Pancreas (tissue), 10 donors: ENCODE measurements around the gene GNG11. TPM values are rescaled to one million over a fixed set of nuclear protein-coding genes. Genes with fewer than 3 reads are reported as not detected.
A peak's percentile ranks its signal among the peaks of the same experiment; 100 is the strongest.

ENCODE experiments used
- ATAC-seq, 4 donors: fragments of 200-7000 bp; cut with Tn5 transposase; one replicate each; pipeline versions ENCODE4 v1.8.0 to v1.9.1; 2020; ENCODE audit warnings: mild to moderate bottlenecking in 4 of 4, moderate library complexity in 4 of 4
- DNase-seq, 6 donors: peaks; one replicate each; pipeline ENCODE4 v3.0.0-alpha.2; 2020
- FAIRE-seq: peaks from 2 replicates; lab custom pipeline; 2012; peaks lifted over from hg19 to GRCh38; lab: Jason Lieb, UNC
- H3K27ac ChIP-seq, 4 donors: fragments of 200-600 bp; sonication (generic); 1 replicate in 3 of 4; 2 replicates in 1 of 4; pipeline versions ENCODE4 v1.5.0 to v1.8.0; 2020
- H3K27me3 ChIP-seq, 4 donors: fragments of 200-600 bp; one replicate each; pipeline ENCODE4 v1.8.0; 2021
- H3K36me3 ChIP-seq, 3 donors: fragments of 200-600 bp; sonication (generic) in 1 of 3; one replicate each; pipeline versions ENCODE4 v1.5.0 to v1.8.0; 2020 to 2021
- H3K4me1 ChIP-seq, 3 donors: fragments of 200-600 bp; one replicate each; pipeline ENCODE4 v1.8.0; 2021
- H3K4me3 ChIP-seq, 4 donors: fragments of 200-600 bp; sonication (generic) in 2 of 4; one replicate each; pipeline versions ENCODE4 v1.5.0 to v1.8.0; 2020 to 2021
- H3K9me3 ChIP-seq, 4 donors: fragments of 200-600 bp; one replicate each; pipeline ENCODE4 v1.8.0; 2021
- CTCF ChIP-seq, 4 donors: fragments of 200-600 bp; sonication (generic) in 3 of 4; IDR thresholded peaks; one replicate each; pipeline versions ENCODE4 v1.5.0 to v1.8.0; 2021; ENCODE audit warnings: antibody characterized with exemption in 4 of 4
- WGBS, 2 donors: extraction: QIAGEN DNeasy Blood & Tissue Kit; methylation state at CpG; one replicate each; pipeline ENCODE4 v1.1.7; 2013; 5-methylcytosine and 5-hydroxymethylcytosine counted together
- intact Hi-C, 3 donors: fragments of 100-400 bp; cut with DNase I; formaldehyde crosslinking; loops; one replicate each; pipeline versions ENCODE4 v1.11.1 to v1.14.2; 2022
- polyA plus RNA-seq, 2 donors: library from polyadenylated mRNA; stranded (reverse); fragments of 200-250 nt; gene quantifications; one replicate each; pipeline ENCODE4 v1.2.3, GENCODE V29; 2013
- total RNA-seq, 6 donors: library from RNA; stranded (reverse); fragmentation: NEBNext Ultra II Directional in 4 of 6; extraction: Animal tissue kit (Norgen Biotek cat#: 25700) in 4 of 6; gene quantifications; one replicate each; pipeline versions ENCODE4 v1.2.1 to v1.2.4, GENCODE V29; 2021 to 2023
- donor health status: healthy with polysubstance abuse.
- donor health status: DM: no; HTN: no; CAD: no; lungs with moderate emphysema.
- donor health status: DM: no; HTN: no; CAD: no.
- donor health status: control.
- donor health status: control.
- donor health status: Bipolar disorder and iron deficiency.
- donor health status: DM: yes; HTN: yes; CAD: no.
- donor health status: DM: no; HTN: no; CAD: no.
- donor health status: DM: no; HTN: no; CAD: no.
- donor health status: DM: yes; HTN: yes; CAD: no.

GNG11 gene
- total and polyA plus RNA-seq, 8 donors, result 1.6 to 12.1 (median 4.0) TPM

GRCh38 chr7:93938293-93938692 lies 16.8 kb downstream of the GNG11 start:
- no peak overlapping the region for H3K27ac ChIP-seq
- H3K36me3 ChIP-seq, result no peaks in the 10 kb centered on the region
- no peak for FAIRE-seq
- intact Hi-C loops, result no loop called here
- peaks cover 0 to 4% (median 0%) of the 10 kb centered on the region in 3 donors for H3K4me1 ChIP-seq
- no peaks in the 10 kb centered on the region for H3K27me3 ChIP-seq
- no peak for TF ChIP-seq CTCF (IDR thresholded peaks at IDR 0.05)
- DNase-seq, result no peak
- H3K4me3 ChIP-seq, result no peak overlapping the region
- ATAC-seq, result no peak
- H3K9me3 ChIP-seq, result no peaks in the 10 kb centered on the region

DNA sequence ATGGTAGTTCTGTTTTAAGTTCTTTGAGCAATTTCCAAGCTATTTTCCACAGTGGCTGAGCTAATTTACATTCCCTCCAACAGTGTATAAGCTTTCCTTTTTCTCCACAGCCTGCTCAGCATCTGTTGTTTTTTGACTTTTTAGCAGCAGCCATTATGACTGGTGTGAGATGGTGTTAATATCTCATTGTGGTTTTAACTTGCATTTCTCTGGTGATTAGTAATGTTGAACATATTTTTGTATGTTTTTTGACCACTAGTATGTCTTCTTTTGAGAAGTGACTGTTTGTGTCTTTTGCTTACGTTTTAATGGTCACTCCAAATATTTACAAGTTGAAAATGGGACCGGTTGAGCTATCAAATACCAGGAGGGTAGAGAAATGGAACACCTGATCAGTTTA lies 20.4 kb downstream of the GNG11 start:
- Histone ChIP-seq H3K36me3 (no peaks in the 10 kb centered on the region), H3K4me1 (no peaks in the 10 kb centered on the region), H3K9me3 (no peaks in the 10 kb centered on the region), H3K27me3 (no peaks in the 10 kb centered on the region), H3K4me3 (no peak overlapping the region), H3K27ac (no peak overlapping the region)
- ATAC-seq, result no peak
- intact Hi-C loops, result no loop called here
- whole genome bisulfite sequencing, 2 donors, result 71% methylated on average over 2 of the region's 2 CpGs
- no peak for DNase-seq
- TF ChIP-seq CTCF (IDR thresholded peaks at IDR 0.05), result no peak
- no peak for FAIRE-seq

- Histone ChIP-seq H3K36me3 (no peaks in the 10 kb centered on the region), H3K4me3 (no peak overlapping the region), H3K9me3 (no peaks in the 10 kb centered on the region), H3K4me1 (no peaks in the 10 kb centered on the region), H3K27me3 (no peaks in the 10 kb centered on the region), H3K27ac (no peak overlapping the region)
- intact Hi-C loops, result no loop called here
- TF ChIP-seq CTCF (IDR thresholded peaks at IDR 0.05), result no peak
- no peak for ATAC-seq
- WGBS, 2 donors, result 40 to 47% methylated on average over 4 of the region's 4 CpGs
- no peak for DNase-seq
- FAIRE-seq, result no peak
Observed at GRCh38 chr7:93943816-93944540, 22.4 kb downstream of the GNG11 start.

- no peak overlapping the region for H3K4me3 ChIP-seq
- H3K27me3 ChIP-seq, result no peaks in the 10 kb centered on the region
- DNase-seq, result no peak
- no peak for TF ChIP-seq CTCF (IDR thresholded peaks at IDR 0.05)
- WGBS, 2 donors, result 23 to 27% methylated on average over 1 of the region's 1 CpG
- ATAC-seq, result peak in 2 of 4 donors; percentile 22 to 31
- no peaks in the 10 kb centered on the region for H3K9me3 ChIP-seq
- intact Hi-C loops, result no loop called here
- FAIRE-seq, result peak; percentile 45
- no peak overlapping the region for H3K27ac ChIP-seq
- no peaks in the 10 kb centered on the region for H3K4me1 ChIP-seq
- H3K36me3 ChIP-seq, result no peaks in the 10 kb centered on the region
Observed at GRCh38 chr7:93944673-93945072, 23.1 kb downstream of the GNG11 start.

GRCh38 chr7:93945083-93945482 lies 23.5 kb downstream of the GNG11 start:
- no peak overlapping the region for H3K27ac ChIP-seq
- DNase-seq (no peak), ATAC-seq (no peak), FAIRE-seq (no peak)
- no peak for TF ChIP-seq CTCF (IDR thresholded peaks at IDR 0.05)
- H3K27me3 ChIP-seq, result no peaks in the 10 kb centered on the region
- no peaks in the 10 kb centered on the region for H3K36me3 ChIP-seq
- intact Hi-C loops, result no loop called here
- no peaks in the 10 kb centered on the region for H3K4me1 ChIP-seq
- no peak overlapping the region for H3K4me3 ChIP-seq
- 29 to 46% methylated on average over 3 of the region's 3 CpGs for WGBS, 2 donors
- no peaks in the 10 kb centered on the region for H3K9me3 ChIP-seq
